NCI-H1417 treated with DMSO at 0.1 percent for 48 hours (cell line): ENCODE measurements around the gene NIPAL3.

Source experiments
- DNase-seq: peaks from one replicate; lab custom pipeline; 2025; lab: John Stamatoyannopoulos, UW

The NIPAL3 gene

GRCh38 chr1:24415334-24415909 lies at the start of gene NIPAL3:
NIPAL3 (plus strand) TSS chr1:24415802; CDS start chr1:24419548, 3,746 bp downstream.
- peak; percentile 94 for DNase-seq

- no peak for DNase-seq
These were observed 48.9 kb upstream of the NIPAL3 start for GRCh38 chr1:24366707-24367106.

DNA sequence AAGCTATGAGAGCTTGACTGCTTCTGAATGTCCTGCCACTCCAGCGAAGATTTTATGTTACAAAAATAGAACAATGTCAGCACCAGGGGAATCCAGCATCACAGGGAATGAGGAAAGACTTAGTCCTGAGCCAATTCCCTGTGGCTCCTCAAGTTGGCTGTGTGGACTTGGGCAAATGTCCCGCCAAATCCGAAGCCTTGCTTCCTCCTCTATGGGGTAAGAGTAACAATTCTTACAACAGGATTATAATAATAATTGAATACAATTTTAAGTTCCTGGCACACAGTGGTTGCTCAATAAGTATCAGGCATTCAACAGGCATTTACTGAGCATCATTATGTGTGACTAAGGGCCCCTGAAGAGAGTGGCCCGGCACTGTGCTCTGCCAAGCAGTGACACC lies 46.4 kb upstream of the NIPAL3 start:
- no peak for DNase-seq

DNA sequence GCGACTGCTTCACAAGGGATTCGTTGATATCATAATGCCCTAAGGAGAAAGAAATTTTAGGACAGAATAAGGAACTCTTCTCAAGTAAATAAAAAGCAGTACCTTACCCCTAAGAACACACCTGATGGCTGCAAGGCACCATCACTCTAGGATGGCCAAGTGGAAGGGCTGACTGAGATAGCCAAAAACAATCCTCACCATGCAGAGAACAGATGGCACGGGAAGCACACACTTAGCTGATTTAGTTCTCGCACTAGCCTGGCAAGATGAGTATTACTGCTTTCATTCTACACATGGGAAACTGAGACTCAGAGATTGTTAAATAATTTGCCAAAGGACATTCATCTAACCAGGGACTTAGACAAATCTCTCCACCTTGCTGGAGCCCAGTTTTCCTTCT lies 45.8 kb upstream of the NIPAL3 start:
- no peak for DNase-seq

- no peak for DNase-seq
These were observed 42.6 kb upstream of the NIPAL3 start for GRCh38 chr1:24373044-24373443.

- DNase-seq = no peak
These were observed 41.9 kb upstream of the NIPAL3 start for GRCh38 chr1:24373710-24374109.

GRCh38 chr1:24374891-24375786 lies 40.5 kb upstream of the NIPAL3 start:
- peak; percentile 44 for DNase-seq

- DNase-seq = no peak
These were observed 35.8 kb upstream of the NIPAL3 start for GRCh38 chr1:24379733-24380315.

- no peak for DNase-seq
These were observed 35.1 kb upstream of the NIPAL3 start for GRCh38 chr1:24380508-24380907.

- DNase-seq = no peak
These were observed 34.3 kb upstream of the NIPAL3 start for GRCh38 chr1:24381256-24381655.

GRCh38 chr1:24382165-24382577 lies 33.4 kb upstream of the NIPAL3 start:
- no peak for DNase-seq

DNA sequence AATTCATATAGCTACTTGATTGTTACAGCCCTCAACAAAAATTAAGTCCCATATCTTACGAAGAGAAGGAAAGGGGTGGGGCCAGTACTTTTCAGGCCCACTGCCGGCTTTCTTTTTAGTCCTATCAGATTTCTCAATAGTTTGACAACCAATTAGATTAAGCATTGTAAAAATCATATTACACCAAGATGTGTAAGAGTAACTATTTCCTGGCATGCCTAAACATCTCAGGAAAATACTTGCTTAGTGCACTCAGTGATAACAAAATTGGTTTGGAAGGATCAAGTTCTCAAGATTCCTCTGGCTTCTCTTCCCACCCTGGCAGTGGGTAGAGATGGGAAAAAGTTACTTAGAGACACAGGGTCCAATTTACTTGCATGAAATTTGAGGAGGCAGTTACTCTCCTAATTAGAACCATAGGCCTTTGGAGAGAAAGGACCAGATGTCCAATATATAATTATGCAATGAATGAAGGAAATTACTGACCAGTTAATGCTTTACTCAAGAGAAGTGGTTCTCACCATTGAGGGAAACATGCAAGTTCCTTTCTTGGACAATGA lies 32.1 kb upstream of the NIPAL3 start:
- no peak for DNase-seq

- DNase-seq = no peak
These were observed 31.1 kb upstream of the NIPAL3 start for GRCh38 chr1:24384251-24385090.

DNA sequence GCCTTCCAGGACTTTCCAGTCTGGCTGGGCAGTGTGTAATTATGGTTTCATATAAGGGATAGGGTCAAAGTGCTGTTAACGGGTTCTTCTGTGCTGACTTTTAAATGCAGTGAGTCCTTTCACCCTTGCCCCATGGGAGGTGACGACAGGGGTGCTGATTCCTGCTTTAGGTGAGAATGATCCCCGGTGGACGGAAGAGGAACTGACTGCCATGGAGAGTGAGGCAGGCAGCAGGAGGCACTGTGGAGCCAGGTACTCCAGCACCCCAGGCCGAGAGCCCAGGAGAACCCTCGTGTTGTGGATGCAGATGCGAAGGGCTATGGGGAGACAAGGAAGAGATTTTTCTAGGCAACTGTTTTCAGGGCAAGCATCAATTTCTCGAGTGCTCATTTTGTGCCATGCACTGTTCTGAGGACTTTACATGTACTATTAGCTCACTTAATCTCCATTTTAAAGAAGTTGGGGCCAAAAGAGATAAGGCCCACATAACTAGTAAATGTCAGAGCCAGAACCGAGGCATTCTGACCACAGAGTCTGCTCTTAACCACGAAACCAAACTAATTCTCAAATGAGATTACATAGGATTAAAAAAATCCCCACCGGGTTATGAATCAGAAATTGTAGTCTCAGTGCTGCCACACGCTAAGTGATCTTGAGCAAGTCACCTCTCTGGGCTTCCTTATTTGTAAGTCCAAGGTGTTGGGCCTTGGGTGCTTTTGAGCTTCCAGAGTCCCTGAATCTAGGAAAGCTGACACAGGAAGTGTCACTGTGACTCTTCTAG lies 30.3 kb upstream of the NIPAL3 start:
- DNase-seq = no peak

DNA sequence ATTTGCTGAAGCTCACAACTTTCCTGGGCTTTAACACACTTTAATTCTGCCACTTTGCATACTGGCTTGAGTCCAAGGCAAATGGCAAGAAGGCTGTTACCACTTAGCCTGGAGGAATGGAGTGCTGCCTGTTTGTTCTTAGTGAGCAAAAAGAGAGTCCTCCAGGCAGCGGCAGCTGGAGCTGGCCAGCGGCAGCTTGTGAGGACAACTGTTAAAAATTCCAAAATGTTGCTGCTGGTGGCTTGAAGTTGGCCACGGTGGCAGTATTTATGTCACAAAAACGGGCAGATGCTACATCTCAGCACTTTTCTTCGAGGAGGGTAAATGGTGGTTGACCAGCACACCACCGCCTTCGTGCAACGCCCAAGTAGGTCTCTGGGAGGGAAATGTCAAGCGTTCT lies 29.4 kb upstream of the NIPAL3 start:
- no peak for DNase-seq

DNA sequence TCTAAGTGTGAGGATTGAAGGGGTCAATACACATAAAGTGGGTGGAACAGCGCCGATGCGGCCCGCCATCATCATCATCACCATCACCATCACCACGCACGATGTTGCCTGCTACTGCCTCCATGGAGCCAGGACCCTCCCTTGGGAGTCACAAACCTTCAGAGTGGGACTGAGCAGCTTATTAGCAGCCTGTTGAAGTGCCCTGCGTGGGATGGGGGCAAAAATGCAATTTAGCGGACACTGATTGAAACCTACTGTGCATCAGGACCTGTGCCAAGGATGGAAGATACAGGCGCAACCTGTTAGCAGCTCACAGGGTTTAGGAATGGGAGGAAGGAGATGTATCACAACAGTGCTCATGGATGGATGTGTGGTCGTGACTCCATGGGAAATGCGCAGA lies 28.7 kb upstream of the NIPAL3 start:
- no peak for DNase-seq

DNA sequence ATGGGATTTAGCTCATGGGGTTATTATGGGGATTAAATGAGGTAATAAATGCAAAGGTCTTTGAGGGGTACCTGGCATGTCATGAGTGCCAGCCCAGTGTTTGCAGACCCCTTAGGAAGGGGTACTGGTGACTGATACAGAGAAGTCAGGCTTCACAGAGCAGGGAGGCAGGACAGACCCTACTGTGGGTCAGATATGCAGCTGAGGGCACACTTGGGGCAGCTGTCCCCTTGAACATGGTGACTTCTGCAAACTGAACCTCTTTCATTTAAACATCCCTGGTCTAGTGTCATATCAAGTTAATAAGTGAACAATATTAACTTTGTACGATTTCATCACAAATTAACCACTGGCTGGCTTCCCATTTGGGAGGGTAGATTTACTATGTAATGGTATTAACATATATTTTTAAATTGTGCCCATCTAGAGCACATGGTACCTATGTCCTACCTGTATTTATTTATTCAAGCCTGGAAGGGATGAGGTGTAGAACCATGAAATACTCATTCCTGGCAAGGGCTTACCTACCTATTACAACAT lies 27.9 kb upstream of the NIPAL3 start:
- DNase-seq = no peak

DNA sequence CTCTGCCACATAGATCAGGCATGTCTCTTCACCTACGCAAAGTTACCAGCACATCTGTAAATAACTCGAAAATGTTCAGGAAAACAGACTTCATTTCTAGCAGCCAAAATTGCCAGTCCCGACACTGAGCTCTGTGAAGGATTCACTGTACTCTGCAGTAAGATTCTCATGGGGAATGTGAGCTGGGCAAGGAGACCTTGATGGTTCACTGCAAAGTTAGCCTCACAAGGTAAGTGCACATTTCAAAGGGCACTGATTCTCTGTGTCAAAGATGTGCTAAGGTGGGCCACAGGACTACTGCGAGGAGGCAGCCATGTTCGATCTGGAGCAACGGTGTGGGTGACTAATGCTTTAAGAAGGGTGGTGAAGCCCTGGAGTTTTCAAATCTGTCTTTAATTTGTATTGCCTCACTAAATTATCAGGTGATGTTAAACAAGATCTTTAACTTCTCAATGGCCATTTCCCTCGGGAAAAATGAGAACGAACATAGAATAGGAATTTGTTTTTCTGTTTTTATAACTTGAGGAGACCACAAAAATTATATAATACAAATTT lies 27.2 kb upstream of the NIPAL3 start:
- DNase-seq = no peak

DNA sequence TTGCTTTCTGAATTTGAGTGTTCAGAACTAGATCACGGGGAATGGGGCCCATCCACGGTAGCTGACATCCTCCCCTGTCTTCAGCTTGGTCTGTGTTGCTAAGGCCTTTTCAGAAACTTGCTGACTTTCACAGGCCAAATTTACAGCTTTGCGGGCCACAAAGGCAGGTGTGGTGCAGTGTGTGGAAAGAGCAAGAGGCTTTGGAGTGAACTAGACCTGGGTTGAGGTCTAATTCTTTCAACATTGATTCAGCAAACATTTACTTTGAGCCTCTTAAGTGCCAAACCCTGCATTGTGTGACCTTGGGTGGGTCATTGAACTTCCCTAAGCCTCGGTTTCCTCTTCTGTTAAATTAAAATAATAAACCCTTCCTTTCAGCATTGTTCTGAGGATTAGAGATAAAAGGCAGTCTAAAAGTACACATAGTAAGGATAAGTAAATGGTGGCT lies 26.3 kb upstream of the NIPAL3 start:
- no peak for DNase-seq
